Lung (tissue), 12 donors: Measurements from ENCODE around the gene NINL. TPM values are rescaled to one million over a fixed set of nuclear protein-coding genes. Genes with fewer than 3 reads are reported as not detected.

ENCODE experiments used
- ATAC-seq: fragments of 200-7000 bp; cut with Tn5 transposase; one replicate; pipeline ENCODE4 v1.9.1; 2020; ENCODE audit warnings: moderate number of reproducible peaks; ENCODE audit not compliant: insufficient read depth, low FRiP score
- DNase-seq, 3 donors: peaks; one replicate each; pipeline ENCODE4 v3.0.0-alpha.2; 2013 to 2017
- H3K27ac ChIP-seq, 2 donors: one replicate each; pipeline ENCODE4 v1.5.1; 2013; ENCODE audit warnings: mild to moderate bottlenecking in 2 of 2, moderate library complexity in 2 of 2, control low read depth in 1 of 2, inconsistent platforms in 1 of 2, low read depth in 1 of 2, low read length in 1 of 2
- H3K27me3 ChIP-seq, 3 donors: one replicate each; pipeline ENCODE4 v1.5.1; 2013; ENCODE audit warnings: low read length in 2 of 3; ENCODE audit not compliant: control insufficient read depth in 3 of 3, insufficient read depth in 3 of 3
- H3K36me3 ChIP-seq, 4 donors: one replicate each; pipeline ENCODE4 v1.5.1; 2013; ENCODE audit warnings: low read length in 4 of 4, mild to moderate bottlenecking in 1 of 4, moderate library complexity in 1 of 4; ENCODE audit not compliant: control insufficient read depth in 4 of 4, insufficient read depth in 4 of 4
- H3K4me1 ChIP-seq, 5 donors: one replicate each; pipeline ENCODE4 v1.5.1; 2013; ENCODE audit warnings: low read length in 5 of 5, mild to moderate bottlenecking in 2 of 5, moderate library complexity in 1 of 5; ENCODE audit not compliant: control insufficient read depth in 5 of 5, insufficient read depth in 5 of 5
- H3K4me3 ChIP-seq: one replicate; pipeline ENCODE4 v1.5.1; 2013; ENCODE audit warnings: mild to moderate bottlenecking, control low read depth, moderate library complexity
- H3K9ac ChIP-seq, 2 donors: one replicate each; pipeline ENCODE4 v1.5.1; 2013; ENCODE audit warnings: low read length in 2 of 2, control low read depth in 1 of 2; ENCODE audit not compliant: insufficient read depth in 1 of 2
- H3K9me3 ChIP-seq, 4 donors: one replicate each; pipeline ENCODE4 v1.5.1; 2013; ENCODE audit warnings: low read length in 3 of 4, mild to moderate bottlenecking in 1 of 4, moderate library complexity in 1 of 4; ENCODE audit not compliant: control insufficient read depth in 4 of 4, insufficient read depth in 3 of 4
- WGBS, 2 donors: extraction: QIAGEN DNeasy Blood & Tissue Kit; methylation state at CpG; one replicate each; pipeline ENCODE4 v1.1.7; 2013; 5-methylcytosine and 5-hydroxymethylcytosine counted together
- polyA plus RNA-seq, 2 donors: library from polyadenylated mRNA; stranded (reverse); fragments of 200-250 nt; gene quantifications; one replicate each; pipeline ENCODE4 v1.2.1, GENCODE V29; 2013
- total RNA-seq, 2 donors: library from RNA; depleted of rRNA in 1 of 2; stranded (reverse); fragments of >200 nt in 1 of 2; gene quantifications; one replicate each; pipeline ENCODE4 v1.2.1, GENCODE V29; 2014 to 2021
- TF ChIP-seq, protein P1 (sequence below): IDR thresholded peaks from 2 replicates; pipeline ENCODE4 v1.5.1; 2012; ENCODE audit warnings: mild to moderate bottlenecking; ENCODE audit errors: control extremely low read depth, extremely low read depth
- donor health status: control.
- donor health status: control.
- donor health status: Bipolar disorder and iron deficiency.
- donor health status: healthy.
- donor health status: DM: yes; HTN: yes; CAD: no.

Gene NINL
- total and polyA plus RNA-seq, 4 donors: 4.5 to 25.9 (median 12.0) TPM

DNA sequence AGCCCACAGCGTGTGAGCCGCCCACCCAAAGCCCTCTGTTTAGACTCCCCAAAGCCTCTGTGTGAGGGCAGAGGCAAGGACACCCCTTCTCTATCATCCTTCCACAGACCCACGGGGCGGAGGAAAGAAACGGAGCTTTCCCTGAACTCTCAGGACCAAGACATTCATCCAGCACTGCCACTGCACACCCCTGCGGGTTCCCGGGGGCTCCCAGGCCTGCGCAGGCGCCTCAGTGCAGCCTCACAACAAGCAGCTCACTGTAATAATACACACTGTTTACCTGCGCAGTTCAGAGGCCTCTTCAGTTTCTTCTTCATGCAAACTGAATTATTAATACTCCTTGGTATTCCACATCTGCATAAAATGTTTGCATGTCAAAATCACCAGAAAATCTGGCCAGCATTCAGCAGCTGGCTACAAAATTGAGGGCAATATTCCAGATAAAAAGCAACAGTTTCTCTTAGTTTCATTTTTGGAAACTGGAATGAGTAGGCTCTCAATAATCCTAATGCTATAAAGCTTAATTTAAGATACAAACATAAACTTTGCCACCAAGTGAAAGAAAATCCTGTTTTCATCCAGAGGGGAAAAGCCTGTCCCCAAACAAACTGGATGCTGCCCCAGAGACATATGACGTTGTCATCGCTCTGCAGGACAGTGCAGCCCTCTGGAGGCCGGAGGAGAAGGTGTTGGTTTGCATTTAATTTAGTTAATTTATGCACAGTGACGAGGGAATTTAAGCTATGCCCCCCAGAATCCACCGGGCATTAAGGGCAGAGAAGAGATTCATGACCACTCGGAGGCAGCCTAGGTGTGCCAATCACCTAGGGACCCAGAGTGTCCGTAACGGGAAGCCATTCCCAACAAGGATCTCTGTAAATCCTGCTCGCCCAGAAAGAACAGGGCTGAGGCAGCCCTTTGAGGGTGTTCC, 45.3 kb downstream of the NINL start:
- H3K9ac ChIP-seq: peak overlapping the region in 1 of 2 donors; percentile 55
- H3K9me3 ChIP-seq: no peaks in the 10 kb centered on the region
- peaks cover 0 to 2% (median 0%) of the 10 kb centered on the region in 4 donors for H3K36me3 ChIP-seq
- TF ChIP-seq, protein P1, sequence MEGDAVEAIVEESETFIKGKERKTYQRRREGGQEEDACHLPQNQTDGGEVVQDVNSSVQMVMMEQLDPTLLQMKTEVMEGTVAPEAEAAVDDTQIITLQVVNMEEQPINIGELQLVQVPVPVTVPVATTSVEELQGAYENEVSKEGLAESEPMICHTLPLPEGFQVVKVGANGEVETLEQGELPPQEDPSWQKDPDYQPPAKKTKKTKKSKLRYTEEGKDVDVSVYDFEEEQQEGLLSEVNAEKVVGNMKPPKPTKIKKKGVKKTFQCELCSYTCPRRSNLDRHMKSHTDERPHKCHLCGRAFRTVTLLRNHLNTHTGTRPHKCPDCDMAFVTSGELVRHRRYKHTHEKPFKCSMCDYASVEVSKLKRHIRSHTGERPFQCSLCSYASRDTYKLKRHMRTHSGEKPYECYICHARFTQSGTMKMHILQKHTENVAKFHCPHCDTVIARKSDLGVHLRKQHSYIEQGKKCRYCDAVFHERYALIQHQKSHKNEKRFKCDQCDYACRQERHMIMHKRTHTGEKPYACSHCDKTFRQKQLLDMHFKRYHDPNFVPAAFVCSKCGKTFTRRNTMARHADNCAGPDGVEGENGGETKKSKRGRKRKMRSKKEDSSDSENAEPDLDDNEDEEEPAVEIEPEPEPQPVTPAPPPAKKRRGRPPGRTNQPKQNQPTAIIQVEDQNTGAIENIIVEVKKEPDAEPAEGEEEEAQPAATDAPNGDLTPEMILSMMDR: peak; percentile 5
- H3K4me3 ChIP-seq: no peak overlapping the region
- ATAC-seq (peak; percentile 50), DNase-seq (peak; percentile 47 to 87 (median 84))
- peak overlapping the region in 1 of 2 donors; percentile 71 for H3K27ac ChIP-seq
- 54 to 77% methylated on average over 19 of the region's 19 CpGs for WGBS, 2 donors
- H3K27me3 ChIP-seq: no peaks in the 10 kb centered on the region
- peaks cover 0 to 52% (median 32%) of the 10 kb centered on the region in 5 donors for H3K4me1 ChIP-seq

DNA sequence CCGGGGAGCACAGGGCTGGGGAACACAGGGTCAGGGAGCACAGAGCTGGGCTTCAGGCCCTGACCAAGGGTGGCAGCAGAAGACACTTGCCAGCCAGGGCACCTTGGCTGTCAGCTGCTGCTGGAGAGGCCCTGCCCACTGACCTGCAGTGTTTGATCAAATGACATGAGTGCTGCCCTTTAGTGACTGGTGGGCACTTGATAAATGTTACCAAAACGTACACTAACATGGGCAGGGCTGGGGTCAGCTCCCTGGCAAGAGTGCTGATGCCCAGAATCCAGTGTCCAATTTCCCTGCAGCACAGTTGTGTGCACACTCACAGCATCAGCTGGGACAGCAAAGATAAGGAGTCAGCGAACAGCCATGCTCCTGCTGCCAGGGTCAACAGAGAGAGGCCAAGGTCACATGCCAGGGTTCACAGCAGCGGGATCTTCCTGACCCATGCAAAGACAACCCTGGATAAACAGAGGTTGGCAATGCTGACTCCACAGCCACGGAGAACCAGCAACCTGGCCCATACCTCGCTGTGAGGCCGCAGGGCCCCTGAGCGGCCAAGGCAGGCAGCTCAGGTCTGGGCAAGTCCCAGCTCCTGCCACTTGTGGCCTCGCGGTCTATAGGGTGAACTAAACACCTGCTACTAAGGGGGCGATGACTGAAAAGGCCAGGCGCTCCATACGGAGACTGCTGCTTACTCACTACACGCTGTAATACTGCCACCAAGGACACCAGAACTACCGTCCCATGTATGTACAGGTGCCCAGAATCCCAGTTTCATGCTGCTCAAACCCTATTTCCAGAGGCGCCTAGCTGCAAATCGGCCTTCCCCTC, 46.3 kb downstream of the NINL start:
- WGBS, 2 donors: 74 to 89% methylated on average over 17 of the region's 17 CpGs
- TF ChIP-seq, protein P1: no peak
- ATAC-seq (no peak), DNase-seq (no peak)
- Histone ChIP-seq H3K36me3 (peaks cover 0 to 1% (median 0%) of the 10 kb centered on the region in 4 donors), H3K27ac (peak overlapping the region in 1 of 2 donors; percentile 54), H3K9me3 (no peaks in the 10 kb centered on the region), H3K9ac (no peak overlapping the region), H3K4me1 (peaks cover 0 to 46% (median 24%) of the 10 kb centered on the region in 5 donors), H3K27me3 (no peaks in the 10 kb centered on the region), H3K4me3 (no peak overlapping the region)

DNA sequence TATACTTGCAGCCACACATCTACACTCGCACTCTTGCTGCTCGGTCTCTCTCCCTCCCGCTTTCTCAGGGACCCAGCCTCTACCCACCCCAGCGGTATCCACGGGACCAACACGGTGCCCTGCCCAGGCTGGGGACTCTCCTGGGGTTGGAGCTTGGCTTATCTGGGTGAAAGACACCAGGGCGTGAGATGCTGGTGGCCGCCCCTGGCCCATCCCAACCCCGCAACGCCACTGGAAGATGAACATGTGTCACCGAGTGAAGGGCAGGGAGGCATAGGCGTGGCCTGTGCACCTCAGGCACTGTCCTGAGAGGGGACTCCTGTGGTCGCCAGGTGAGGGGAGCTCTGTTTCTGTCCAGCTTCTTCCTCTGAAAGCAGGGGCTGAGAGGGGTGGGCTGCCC, 47.4 kb downstream of the NINL start:
- H3K9ac ChIP-seq: no peak overlapping the region
- ATAC-seq: no peak
- H3K36me3 ChIP-seq: no peaks in the 10 kb centered on the region
- H3K4me3 ChIP-seq: no peak overlapping the region
- no peak overlapping the region for H3K27ac ChIP-seq
- no peaks in the 10 kb centered on the region for H3K27me3 ChIP-seq
- DNase-seq: no peak
- H3K4me1 ChIP-seq: peaks cover 0 to 54% (median 27%) of the 10 kb centered on the region in 5 donors
- TF ChIP-seq, protein P1: no peak
- 96 to 98% methylated on average over 12 of the region's 13 CpGs for WGBS, 2 donors
- no peaks in the 10 kb centered on the region for H3K9me3 ChIP-seq
